Measurements from ENCODE around the gene FMNL2.
A peak's percentile ranks its signal among the peaks of the same experiment; 100 is the strongest.

The FMNL2 gene

DNA sequence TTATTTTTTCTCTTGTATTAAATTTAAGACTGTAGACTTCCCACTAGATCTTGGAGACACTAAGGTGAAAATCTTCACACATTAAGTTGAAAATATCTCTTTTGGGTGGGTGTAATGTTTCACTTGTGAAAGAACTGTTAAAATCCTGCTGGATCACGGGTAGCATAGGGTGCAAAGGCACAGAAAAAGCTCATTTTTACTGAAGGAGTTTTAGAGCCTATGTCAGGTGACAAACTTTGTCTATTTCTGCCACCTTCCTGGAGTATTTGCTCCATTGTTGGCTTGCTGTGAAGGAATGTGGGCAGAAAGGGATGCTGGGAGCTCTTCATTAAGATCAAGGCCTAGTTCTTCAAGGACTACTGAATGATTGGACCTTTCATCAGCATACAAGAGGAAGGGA is 119.4 kb downstream of the FMNL2 start:
- TF ChIP-seq, protein P1, sequence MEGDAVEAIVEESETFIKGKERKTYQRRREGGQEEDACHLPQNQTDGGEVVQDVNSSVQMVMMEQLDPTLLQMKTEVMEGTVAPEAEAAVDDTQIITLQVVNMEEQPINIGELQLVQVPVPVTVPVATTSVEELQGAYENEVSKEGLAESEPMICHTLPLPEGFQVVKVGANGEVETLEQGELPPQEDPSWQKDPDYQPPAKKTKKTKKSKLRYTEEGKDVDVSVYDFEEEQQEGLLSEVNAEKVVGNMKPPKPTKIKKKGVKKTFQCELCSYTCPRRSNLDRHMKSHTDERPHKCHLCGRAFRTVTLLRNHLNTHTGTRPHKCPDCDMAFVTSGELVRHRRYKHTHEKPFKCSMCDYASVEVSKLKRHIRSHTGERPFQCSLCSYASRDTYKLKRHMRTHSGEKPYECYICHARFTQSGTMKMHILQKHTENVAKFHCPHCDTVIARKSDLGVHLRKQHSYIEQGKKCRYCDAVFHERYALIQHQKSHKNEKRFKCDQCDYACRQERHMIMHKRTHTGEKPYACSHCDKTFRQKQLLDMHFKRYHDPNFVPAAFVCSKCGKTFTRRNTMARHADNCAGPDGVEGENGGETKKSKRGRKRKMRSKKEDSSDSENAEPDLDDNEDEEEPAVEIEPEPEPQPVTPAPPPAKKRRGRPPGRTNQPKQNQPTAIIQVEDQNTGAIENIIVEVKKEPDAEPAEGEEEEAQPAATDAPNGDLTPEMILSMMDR (conservative IDR thresholded peaks at IDR 0.05; ENCODE audit: low read depth): no peak
- no peak overlapping the region for H3K27ac ChIP-seq
- ChIA-PET POLR2A (ENCODE audit: low non-redundant PET) (no interaction called here), CTCF (no interaction called here)
- no peak for DNase-seq (ENCODE audit: low spot score)

DNA sequence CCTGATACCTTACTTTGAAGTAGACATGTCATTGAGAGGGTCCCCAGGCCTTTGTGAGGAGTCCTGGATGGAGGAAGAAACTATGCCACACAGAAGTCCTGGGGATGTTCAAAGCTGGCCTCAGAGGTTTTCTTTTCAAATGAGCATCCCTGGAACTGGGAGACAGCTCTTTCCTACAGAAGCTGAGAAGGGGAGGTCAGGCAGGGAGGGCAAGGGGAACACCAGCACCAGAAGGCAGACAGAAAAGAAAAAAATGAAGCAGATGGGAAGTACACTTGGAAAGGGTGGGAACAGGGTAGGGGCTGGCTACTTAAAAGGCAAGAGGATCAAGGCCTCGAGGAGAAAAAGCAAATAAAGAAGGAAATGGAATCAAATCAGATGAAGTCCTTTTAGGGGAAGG is 120.0 kb downstream of the FMNL2 start:
- ChIA-PET CTCF (no interaction called here), POLR2A (ENCODE audit: low non-redundant PET) (no interaction called here)
- DNase-seq (ENCODE audit: low spot score): no peak
- H3K27ac ChIP-seq: no peak overlapping the region
- TF ChIP-seq, protein P1 (conservative IDR thresholded peaks at IDR 0.05; ENCODE audit: low read depth): no peak

DNA sequence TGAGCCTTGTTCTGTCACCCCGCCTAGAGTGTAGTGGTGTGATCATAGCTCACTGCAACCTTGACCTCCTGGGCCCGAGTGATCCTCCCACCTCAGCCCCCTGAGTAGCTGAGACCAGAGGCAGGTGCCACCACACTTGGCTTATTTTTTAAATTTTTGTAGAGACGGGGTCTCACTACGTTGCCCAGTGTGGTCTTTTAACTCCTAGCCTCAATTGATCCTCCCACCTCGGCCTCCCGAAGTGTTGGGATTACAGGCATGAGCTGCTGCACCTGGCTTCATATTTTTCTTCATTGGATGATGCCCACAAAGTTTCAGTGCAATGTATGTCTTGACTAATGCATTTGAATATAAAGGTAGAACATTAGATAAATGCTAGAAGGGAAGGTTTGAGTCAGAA is 120.8 kb downstream of the FMNL2 start:
- POLR2A ChIA-PET (ENCODE audit: low non-redundant PET): no interaction called here
- TF ChIP-seq, protein P1 (conservative IDR thresholded peaks at IDR 0.05; ENCODE audit: low read depth): no peak
- no peak for DNase-seq (ENCODE audit: low spot score)
- CTCF ChIA-PET: interaction anchor here (0.6 kb wide), 1 partner anchor 287 kb away, joined by 3 read pairs; no protein-coding TSS in a partner anchor
- no peak overlapping the region for H3K27ac ChIP-seq

DNA sequence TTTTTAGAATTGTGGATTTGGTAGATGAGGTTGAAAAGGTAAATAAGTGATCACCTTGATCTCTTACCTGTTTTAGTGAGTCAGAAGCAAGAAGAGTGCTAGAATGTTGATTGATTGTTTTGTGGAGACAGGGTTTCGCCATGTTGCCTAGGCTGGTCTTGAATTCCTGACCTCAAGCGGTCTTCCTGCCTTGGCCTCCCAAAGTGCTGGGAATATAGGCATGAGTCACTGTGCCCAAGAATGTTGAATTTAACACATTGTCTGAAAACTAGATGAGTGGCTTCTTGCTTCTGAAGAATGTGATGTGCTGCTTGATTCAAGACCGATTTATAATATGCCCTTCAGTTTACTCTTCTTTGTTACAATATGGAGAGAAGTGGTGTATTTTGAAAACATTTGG is 121.3 kb downstream of the FMNL2 start:
- CTCF ChIA-PET: interaction anchor here (0.6 to 0.7 kb wide), 2 partner anchors 255 to 286 kb away, joined by 3 to 5 read pairs; no protein-coding TSS in a partner anchor
- POLR2A ChIA-PET (ENCODE audit: low non-redundant PET): no interaction called here
- TF ChIP-seq, protein P1 (conservative IDR thresholded peaks at IDR 0.05; ENCODE audit: low read depth): no peak
- peak; percentile 43 for DNase-seq (ENCODE audit: low spot score)
- no peak overlapping the region for H3K27ac ChIP-seq

DNA sequence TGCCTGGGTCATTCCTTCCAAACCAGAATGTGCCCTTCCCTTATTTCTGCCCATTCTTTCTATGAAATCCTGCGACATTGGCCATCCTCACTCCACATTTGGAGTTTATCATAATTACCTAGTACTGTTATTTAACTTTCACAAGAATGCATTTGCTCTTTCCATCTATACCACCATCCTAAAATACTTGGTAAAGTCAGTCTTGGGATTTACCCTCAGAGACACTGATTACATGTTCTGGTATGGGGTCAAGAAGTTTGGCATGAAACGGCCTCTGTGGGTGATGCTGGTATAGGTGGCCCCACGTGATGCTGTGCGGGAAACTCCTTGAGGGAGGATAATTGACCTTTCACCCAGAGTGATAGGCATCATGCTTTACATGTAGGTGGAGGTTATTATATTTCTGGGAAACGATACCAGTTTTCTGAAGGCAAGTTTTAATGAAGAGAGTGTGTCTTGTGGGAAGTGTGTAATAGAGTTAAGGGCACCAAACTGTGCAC is 123.5 kb downstream of the FMNL2 start:
- no peak for DNase-seq (ENCODE audit: low spot score)
- TF ChIP-seq, protein P1 (conservative IDR thresholded peaks at IDR 0.05; ENCODE audit: low read depth): no peak
- POLR2A ChIA-PET (ENCODE audit: low non-redundant PET): no interaction called here
- no peak overlapping the region for H3K27ac ChIP-seq
- CTCF ChIA-PET: no interaction called here

DNA sequence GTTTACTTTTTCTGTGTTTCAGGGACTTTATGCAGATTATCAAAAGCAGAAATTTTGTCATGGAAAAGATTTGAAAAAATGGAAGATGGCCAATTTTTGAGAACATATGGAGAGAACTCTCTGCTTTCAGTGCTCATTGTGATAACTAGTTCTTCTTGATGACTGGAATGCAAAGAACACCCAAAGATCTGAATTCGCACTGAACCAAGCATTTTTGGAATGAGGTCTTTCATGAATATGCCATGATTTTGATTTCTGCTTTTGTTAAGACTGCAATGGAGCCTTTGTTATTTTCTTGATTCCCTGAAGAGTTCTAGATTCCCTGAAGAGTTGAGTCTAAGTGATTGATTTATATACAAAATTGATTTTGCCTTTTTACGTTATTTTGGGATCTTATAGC is 124.1 kb downstream of the FMNL2 start:
- DNase-seq (ENCODE audit: low spot score): no peak
- H3K27ac ChIP-seq: no peak overlapping the region
- CTCF ChIA-PET: interaction anchor here (0.7 to 1.0 kb wide), 2 partner anchors 10 to 27 kb away, joined by 3 to 5 read pairs; no protein-coding TSS in a partner anchor
- TF ChIP-seq, protein P1 (conservative IDR thresholded peaks at IDR 0.05; ENCODE audit: low read depth): no peak
- POLR2A ChIA-PET (ENCODE audit: low non-redundant PET): no interaction called here
